ENCODE results near the gene SYTL4.

Gene SYTL4

GRCh38 chrX:100698551-100698950 lies 33.4 kb downstream of the SYTL4 start:
- Mint-ChIP-seq H3K27me3 (ENCODE audit: low read depth, poor library complexity) (peaks cover under 1% of the 10 kb centered on the region), H3K27ac (no peak overlapping the region), H3K4me3 (no peak overlapping the region), H3K9me3 (peaks cover 43% of the 10 kb centered on the region), H3K36me3 (ENCODE audit: low read depth) (no peaks in the 10 kb centered on the region), H3K4me1 (no peaks in the 10 kb centered on the region)
- TF ChIP-seq CTCF (IDR thresholded peaks at IDR 0.05) = no peak
- no peak for DNase-seq

GRCh38 chrX:100696699-100697351 lies 35.1 kb downstream of the SYTL4 start:
- Mint-ChIP-seq H3K27me3 (ENCODE audit: low read depth, poor library complexity) (peaks cover 9% of the 10 kb centered on the region), H3K4me3 (no peak overlapping the region), H3K27ac (no peak overlapping the region), H3K36me3 (ENCODE audit: low read depth) (no peaks in the 10 kb centered on the region), H3K9me3 (peaks cover 46% of the 10 kb centered on the region), H3K4me1 (no peaks in the 10 kb centered on the region)
- no peak for TF ChIP-seq CTCF (IDR thresholded peaks at IDR 0.05)
- DNase-seq = no peak

GRCh38 chrX:100695991-100696390 lies 35.9 kb downstream of the SYTL4 start:
- Mint-ChIP-seq H3K9me3 (peaks cover 42% of the 10 kb centered on the region), H3K4me3 (no peak overlapping the region), H3K27ac (no peak overlapping the region), H3K36me3 (ENCODE audit: low read depth) (no peaks in the 10 kb centered on the region), H3K4me1 (no peaks in the 10 kb centered on the region), H3K27me3 (ENCODE audit: low read depth, poor library complexity) (peaks cover 9% of the 10 kb centered on the region)
- no peak for TF ChIP-seq CTCF (IDR thresholded peaks at IDR 0.05)
- no peak for DNase-seq

- TF ChIP-seq CTCF (IDR thresholded peaks at IDR 0.05) = no peak
- H3K27ac Mint-ChIP-seq = no peak overlapping the region
- no peaks in the 10 kb centered on the region for H3K36me3 Mint-ChIP-seq (ENCODE audit: low read depth)
These were observed 36.6 kb downstream of the SYTL4 start for GRCh38 chrX:100695302-100695701.

GRCh38 chrX:100687546-100687945 lies 44.4 kb downstream of the SYTL4 start:
- Mint-ChIP-seq H3K9me3 (peaks cover 33% of the 10 kb centered on the region), H3K27me3 (ENCODE audit: low read depth, poor library complexity) (peaks cover 7% of the 10 kb centered on the region), H3K4me1 (no peaks in the 10 kb centered on the region), H3K4me3 (no peak overlapping the region), H3K27ac (no peak overlapping the region), H3K36me3 (ENCODE audit: low read depth) (no peaks in the 10 kb centered on the region)
- no peak for TF ChIP-seq CTCF (IDR thresholded peaks at IDR 0.05)
- no peak for DNase-seq

More at GRCh38 chrX:100695302-100695701, 36.6 kb downstream of the SYTL4 start:
- H3K4me1 Mint-ChIP-seq = no peaks in the 10 kb centered on the region
- peaks cover 15% of the 10 kb centered on the region for H3K27me3 Mint-ChIP-seq (ENCODE audit: low read depth, poor library complexity)
- no peak overlapping the region for H3K4me3 Mint-ChIP-seq
- DNase-seq = no peak
- H3K9me3 Mint-ChIP-seq = peaks cover 43% of the 10 kb centered on the region

- Mint-ChIP-seq H3K9me3 (peaks cover 31% of the 10 kb centered on the region), H3K4me1 (no peaks in the 10 kb centered on the region), H3K27ac (no peak overlapping the region), H3K27me3 (ENCODE audit: low read depth, poor library complexity) (peaks cover 6% of the 10 kb centered on the region), H3K36me3 (ENCODE audit: low read depth) (no peaks in the 10 kb centered on the region), H3K4me3 (no peak overlapping the region)
- no peak for TF ChIP-seq CTCF (IDR thresholded peaks at IDR 0.05)
- no peak for DNase-seq
These were observed 44.8 kb downstream of the SYTL4 start for GRCh38 chrX:100687128-100687527.
